HepG2 (cell line): ENCODE data around the gene SCAMP3. TPM values are rescaled to one million over a fixed set of nuclear protein-coding genes. Genes with fewer than 3 reads are reported as not detected.
A peak's percentile ranks its signal among the peaks of the same experiment; 100 is the strongest.

Source experiments
- ARID4A ChIP-seq: sonication (generic); formaldehyde crosslinking; IDR thresholded peaks from 2 replicates; pipeline ENCODE4 v1.5.0; 2020; ENCODE audit warnings: mild to moderate bottlenecking, missing genetic modification reagents, borderline replicate concordance
- ARID5B ChIP-seq: IDR thresholded peaks from 2 replicates; pipeline ENCODE4 v1.4.0; 2020; ENCODE audit warnings: mild to moderate bottlenecking, missing genetic modification reagents
- BHLHE40 ChIP-seq: IDR thresholded peaks from 2 replicates; pipeline ENCODE4 v1.6.1; 2011; ENCODE audit warnings: low read length, improper control_type of control experiment
- DNMT3B ChIP-seq: conservative IDR thresholded peaks from 2 replicates; pipeline ENCODE4 v1.6.1; 2016; ENCODE audit warnings: missing biosample characterization, control low read depth
- HCFC1 ChIP-seq: fragments of 150-350 bp; IDR thresholded peaks from 2 replicates; pipeline ENCODE4 v1.6.1; 2014; ENCODE audit warnings: low read depth, low read length
- KIAA2018 ChIP-seq: sonication (generic); formaldehyde crosslinking; IDR thresholded peaks from 2 replicates; pipeline ENCODE4 v1.5.0; 2020; ENCODE audit warnings: mild to moderate bottlenecking, missing genetic modification reagents, borderline replicate concordance
- MAFF ChIP-seq: IDR thresholded peaks from 2 replicates; pipeline ENCODE4 v1.6.1; 2011; ENCODE audit warnings: low read depth, low read length, improper control_type of control experiment
- MIER3 ChIP-seq: IDR thresholded peaks from 2 replicates; pipeline ENCODE4 v1.6.1; 2016; ENCODE audit warnings: missing compliant biosample characterization, borderline replicate concordance
- NONO ChIP-seq, 2 experiments: fragments of 450-650 bp in 1 of 2; sonication (generic) in 1 of 2; formaldehyde crosslinking in 1 of 2; IDR thresholded peaks in 1 of 2; conservative IDR thresholded peaks in 1 of 2; 2 replicates each; pipeline versions ENCODE4 v1.6.1 to v1.8.0; 2017 to 2022; ENCODE audit warnings: mild to moderate bottlenecking in 1 of 2, missing genetic modification reagents in 1 of 2, moderate library complexity in 1 of 2
- PLSCR1 ChIP-seq: sonication (generic); formaldehyde crosslinking; IDR thresholded peaks from 2 replicates; pipeline ENCODE4 v1.5.0; 2020; ENCODE audit warnings: missing genetic modification reagents, mild to moderate bottlenecking, borderline replicate concordance
- polyA plus RNA-seq, 8 experiments: library from polyadenylated mRNA; depleted of rRNA in 3 of 8; stranded (reverse) in 7 of 8; unstranded in 1 of 8; fragments of >200 nt; fragmentation: Illumina TruSeq in 4 of 8; extraction: Trizol in 4 of 8; gene quantifications; 2 replicates each; pipeline versions ENCODE4 v1.2.1 to v1.2.3, GENCODE V29; 2011 to 2016; ENCODE audit warnings: low read depth in 4 of 8, missing spikeins in 1 of 8, mixed read lengths in 1 of 8; ENCODE audit not compliant: insufficient read depth in 1 of 8
- total RNA-seq, 5 experiments: library from RNA; depleted of rRNA; stranded (reverse); fragments of >200 nt; fragmentation: Illumina TruSeq; extraction: Trizol; gene quantifications; 2 replicates each; pipeline ENCODE4 v1.2.3, GENCODE V29; 2016; ENCODE audit warnings: low read depth in 1 of 5

Gene SCAMP3
- total and polyA plus RNA-seq, 2 of the 13 experiments (the other 11 are each of a cell fraction or from before 2014, with no cell fraction given): 46.8 to 83.3 TPM

GRCh38 chr1:155208541-155209311 is 53.4 kb downstream of the SCAMP3 start, which contains the start of gene MTX1 (continued):
- TF ChIP-seq HCFC1 (peak; percentile 47), NONO (IDR thresholded peaks at IDR 0.05) (no peak), NONO (CRISPR knock-in tag; conservative IDR thresholded peaks at IDR 0.05) (peak; percentile 69; the same call in 1 of the 2 replicates), KIAA2018 (CRISPR knock-in tag) (no peak), ARID4A (peak; percentile 94), DNMT3B (CRISPR knock-in tag) (no peak), ARID5B (CRISPR knock-in tag) (no peak), PLSCR1 (CRISPR knock-in tag) (no peak), MAFF (no peak), MIER3 (CRISPR knock-in tag) (0 out of 2 replicates have a peak, but pooled peaks have one; percentile 9), BHLHE40 (no peak)
